ENCODE measurements around the gene PLEKHM3.

Gene PLEKHM3

DNA sequence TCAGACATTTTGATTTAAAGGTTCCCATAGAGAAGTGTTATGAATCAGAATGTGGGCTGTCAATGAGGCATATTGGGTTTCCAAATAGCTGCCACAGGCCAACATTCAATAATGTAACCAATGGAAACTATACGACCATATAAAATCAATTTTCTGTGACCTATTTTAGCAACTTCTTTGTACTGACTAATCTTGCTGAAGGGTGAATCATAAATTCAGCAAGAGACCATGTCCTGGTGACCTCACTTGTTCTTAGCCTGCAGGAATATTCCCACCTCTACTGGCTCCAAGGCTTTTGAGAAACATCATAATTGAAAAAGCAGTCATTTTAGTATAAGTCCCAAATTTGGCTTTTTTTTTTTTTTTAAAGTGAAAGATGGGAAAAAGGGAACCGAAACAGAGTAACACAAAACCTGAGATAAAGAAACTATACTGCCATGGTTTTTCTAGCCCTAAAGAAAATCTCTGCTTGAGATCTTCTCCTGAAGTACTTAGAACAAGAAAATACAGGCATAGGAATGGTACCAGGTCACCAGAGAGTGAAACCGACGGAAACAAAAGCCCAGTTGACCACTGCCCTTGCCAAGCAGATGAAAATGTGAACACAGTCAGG lies 32.1 kb downstream of the PLEKHM3 start:
- DNase-seq (ENCODE audit: low read depth in 2 of 2, low spot score in 1 of 2): no peak

DNA sequence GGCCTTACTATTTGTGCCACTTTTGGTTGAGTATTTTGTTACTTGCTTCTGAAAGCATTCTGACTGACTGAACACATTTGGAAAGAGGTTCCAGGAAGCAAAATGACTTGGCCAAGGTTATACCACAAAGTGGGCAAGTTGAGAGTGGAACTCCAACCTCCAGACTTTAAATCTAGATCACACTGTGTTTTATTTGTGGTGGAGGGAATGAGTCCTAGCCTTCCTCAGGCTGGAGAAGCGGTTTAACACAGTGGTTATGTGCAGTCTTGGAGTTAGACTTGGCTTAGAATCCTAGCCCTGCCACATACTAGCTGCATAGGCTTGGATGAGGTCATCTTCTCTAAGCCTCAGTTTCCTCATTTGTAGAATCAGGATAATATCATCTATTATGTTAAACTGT lies 33.4 kb downstream of the PLEKHM3 start:
- no peak for DNase-seq (ENCODE audit: low read depth in 2 of 2, low spot score in 1 of 2)

DNA sequence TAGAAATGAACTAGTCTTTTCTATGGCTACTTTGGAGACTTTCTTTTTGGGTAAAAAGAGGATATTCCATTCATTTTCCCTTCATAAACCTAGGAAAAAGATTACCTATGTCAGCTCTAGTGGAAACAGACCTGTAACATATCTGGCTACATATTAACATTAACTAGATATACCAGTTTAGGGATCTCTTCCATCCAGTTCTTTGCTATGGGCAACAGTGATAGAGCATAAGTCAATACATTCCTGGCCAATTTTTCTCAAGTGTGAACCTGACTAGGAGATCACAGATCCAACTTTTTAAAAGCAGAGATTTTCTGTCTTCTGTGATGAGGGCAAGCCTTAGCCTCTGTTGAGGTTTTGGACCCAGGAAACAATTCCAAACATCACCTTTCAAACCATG lies 34.5 kb downstream of the PLEKHM3 start:
- DNase-seq (ENCODE audit: low read depth in 2 of 2, low spot score in 1 of 2): no peak

DNA sequence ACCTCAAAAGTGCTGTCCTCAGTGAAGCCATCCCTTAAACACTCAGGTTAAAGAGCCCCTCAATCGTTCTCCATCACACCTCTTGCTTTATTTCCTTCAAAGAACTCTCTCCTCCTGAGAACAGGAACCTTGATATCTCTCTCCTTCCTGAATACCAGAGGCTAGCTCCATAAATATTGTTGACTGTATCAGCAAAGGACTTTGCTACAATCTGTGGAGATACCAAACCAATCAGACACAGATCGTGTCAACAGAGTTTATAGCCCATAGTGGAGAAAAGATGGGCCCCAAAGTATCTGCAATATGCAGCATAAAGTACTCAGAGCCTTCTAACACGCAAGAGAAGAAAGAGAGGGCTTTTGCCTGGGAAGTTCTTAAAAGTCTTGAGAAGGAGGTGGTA lies 36.4 kb downstream of the PLEKHM3 start:
- DNase-seq (ENCODE audit: low read depth in 2 of 2, low spot score in 1 of 2): no peak

DNA sequence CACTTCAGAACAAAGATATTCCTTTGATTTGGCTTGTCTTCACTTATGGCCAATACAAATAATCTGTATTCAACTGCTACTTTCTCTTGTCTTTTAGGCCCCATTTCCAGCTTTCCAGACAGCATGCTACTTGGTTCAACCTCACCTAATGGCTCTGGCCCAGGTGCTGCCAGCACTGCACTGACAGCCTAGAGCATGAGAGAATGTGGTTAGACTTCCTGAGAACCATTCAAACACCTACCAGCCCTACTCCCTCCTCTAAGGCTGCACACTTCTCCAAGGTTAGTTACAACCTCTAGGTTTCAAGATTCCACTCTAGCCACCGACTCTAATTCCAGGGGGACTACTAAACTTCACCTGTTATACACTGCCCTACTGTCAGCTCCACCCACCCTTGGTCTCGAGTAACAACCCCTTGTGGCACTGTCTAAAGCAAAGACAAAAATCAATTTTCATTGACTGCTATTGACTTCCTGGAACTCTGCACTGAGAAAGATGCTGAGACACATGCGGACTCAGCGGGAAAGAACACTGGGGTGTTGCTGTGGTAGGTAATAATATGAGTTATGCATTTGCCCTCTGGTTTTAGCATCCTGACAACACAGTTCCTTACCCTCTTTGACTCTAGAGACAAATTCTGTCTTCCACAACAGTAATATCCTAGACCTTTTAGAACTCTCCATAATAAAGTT lies 38.2 kb downstream of the PLEKHM3 start:
- no peak for DNase-seq (ENCODE audit: low read depth in 2 of 2, low spot score in 1 of 2)

DNA sequence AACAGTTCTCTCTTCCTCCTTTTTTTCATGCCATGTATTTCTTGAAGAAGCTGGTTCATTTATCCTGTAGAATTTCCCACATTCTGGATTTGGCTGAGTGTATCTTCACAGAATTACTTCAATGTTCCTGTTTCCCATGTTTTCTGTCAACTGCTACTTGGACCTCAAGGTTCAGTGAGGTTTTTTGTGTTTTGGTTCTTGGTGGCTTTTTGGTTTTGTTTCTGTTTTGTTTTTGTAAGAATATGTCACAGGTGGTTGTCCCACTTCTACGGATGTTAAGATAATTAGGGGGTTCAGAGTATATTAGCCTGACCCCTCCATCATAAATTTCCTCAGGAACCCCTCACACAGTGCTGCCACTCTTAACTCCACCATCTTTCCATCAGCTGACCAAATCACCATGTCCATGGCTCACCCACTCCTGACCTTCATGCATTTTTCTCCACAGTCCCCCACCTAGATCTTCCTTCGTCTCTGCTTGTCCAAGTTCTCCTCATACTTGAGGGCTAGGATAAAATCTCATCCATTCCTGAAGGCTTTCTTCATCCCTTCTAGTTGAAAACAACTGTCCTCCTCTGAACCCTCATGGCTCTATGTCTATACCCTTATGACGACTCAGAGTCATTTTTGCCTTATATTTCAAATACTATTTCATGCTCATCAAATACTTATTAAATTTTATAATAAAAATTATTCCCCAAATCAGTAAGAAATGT lies 40.4 kb downstream of the PLEKHM3 start:
- DNase-seq (ENCODE audit: low read depth in 2 of 2, low spot score in 1 of 2): no peak

DNA sequence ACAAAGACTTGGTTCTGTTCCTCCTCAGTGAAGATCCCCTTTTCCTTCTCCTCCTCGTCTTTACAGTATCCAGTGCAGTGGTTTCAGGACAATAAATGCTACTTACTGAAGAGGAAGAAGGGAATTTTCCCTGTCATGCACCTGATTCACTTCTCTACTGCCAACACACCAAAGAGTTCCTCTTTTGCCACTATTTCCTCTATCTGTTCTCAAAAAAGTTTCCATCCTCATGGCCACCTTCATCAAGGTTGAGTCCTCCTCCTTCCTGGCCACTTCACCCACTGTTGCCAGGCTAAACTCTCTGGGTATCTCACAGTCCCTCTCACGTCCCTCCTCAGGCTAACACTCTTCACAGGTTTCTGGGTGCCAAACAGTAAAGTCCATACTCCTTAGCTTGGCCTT lies 41.7 kb downstream of the PLEKHM3 start:
- DNase-seq (ENCODE audit: low read depth in 2 of 2, low spot score in 1 of 2): no peak

DNA sequence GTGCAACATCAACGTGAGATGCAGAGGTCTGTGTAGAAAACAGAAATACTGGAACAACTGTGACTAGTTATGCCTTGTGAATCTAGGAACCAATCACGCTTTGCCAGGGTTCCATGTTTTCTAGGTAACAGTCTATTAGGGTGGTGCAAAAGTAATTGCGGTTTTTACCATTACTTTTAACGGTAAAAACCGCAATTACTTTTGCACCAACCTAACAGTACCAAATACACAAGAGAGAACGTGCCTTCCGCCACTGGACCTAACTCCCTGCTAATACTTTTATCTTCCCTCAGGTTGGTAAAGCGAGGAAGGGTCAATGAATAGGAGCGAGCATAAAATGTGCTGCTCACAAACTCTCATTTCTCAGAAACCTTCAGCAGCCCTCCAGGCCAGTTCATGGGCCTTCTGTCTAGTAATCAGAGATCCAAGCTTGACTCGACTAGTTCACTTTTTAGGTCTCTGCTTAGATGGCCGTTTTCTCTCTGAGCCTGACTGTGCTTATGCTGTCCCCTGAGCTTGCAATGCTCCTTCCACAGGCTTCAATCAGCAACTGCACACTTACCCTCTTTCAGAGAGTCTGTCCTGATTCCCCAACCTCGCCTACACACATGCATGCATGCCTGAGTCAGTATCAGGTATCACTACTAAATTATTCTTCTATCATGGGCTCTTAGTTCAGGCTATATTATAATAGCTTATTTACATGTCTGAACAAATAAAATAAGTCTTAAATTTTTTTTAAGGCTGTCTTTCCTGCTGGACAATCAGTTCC lies 47.0 kb downstream of the PLEKHM3 start:
- DNase-seq (ENCODE audit: low read depth in 2 of 2, low spot score in 1 of 2): no peak

DNA sequence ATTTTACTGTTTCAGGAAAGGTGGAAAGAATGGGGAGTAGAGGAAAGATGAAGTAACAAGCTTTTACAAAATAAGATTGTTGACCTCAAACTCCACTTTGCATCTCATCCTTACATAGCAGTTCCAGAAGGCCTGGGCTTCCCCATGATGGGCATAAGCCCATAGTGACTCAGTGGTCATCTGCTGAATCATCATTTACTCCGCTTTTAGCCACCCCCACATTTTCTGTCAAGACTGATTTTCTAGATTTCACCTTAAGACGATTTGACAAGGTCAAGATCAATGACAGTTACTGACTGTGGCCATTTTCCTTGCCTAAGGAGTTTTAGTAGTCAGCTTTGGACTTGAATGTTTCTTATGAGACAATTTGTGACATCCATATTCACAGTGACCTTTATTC lies 49.4 kb downstream of the PLEKHM3 start:
- DNase-seq (ENCODE audit: low read depth in 2 of 2, low spot score in 1 of 2): no peak

DNA sequence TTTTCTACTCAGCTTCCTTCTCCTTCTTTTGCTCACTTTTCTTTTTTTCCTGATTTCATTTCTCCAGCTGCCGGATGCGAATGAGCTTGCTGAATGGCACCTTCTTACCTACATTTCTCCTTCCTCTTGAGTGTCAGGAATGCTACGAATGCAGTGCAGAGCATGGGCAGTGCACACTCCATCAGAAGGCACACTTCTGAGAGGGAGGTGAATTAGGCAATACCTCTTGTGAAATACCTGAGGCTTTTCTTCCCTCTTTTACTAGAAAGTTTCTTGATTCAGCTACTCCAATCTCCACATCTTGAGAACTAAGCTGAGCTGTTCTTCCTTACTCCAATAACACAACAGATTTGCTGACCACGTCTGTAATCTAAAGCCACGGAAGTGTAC lies 51.1 kb downstream of the PLEKHM3 start:
- DNase-seq (ENCODE audit: low read depth in 2 of 2, low spot score in 1 of 2): no peak

DNA sequence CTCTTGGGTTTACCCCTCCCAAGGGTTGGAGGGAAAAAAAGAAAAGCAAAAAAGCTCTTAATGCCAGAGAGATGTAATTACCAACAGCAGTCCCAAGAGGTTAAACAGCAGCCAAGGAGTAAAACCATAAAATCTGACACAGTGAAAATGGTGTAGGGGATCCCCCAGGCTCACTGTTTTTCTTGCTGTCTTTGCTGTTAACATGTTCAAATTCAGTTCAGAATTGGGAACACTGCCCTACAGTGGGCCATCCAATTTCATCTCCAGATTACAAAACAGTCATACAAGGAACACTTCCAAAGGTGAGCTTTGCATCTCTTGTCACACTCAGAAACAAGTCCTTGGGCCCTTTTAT lies 54.5 kb downstream of the PLEKHM3 start:
- DNase-seq (ENCODE audit: low read depth in 2 of 2, low spot score in 1 of 2): no peak

DNA sequence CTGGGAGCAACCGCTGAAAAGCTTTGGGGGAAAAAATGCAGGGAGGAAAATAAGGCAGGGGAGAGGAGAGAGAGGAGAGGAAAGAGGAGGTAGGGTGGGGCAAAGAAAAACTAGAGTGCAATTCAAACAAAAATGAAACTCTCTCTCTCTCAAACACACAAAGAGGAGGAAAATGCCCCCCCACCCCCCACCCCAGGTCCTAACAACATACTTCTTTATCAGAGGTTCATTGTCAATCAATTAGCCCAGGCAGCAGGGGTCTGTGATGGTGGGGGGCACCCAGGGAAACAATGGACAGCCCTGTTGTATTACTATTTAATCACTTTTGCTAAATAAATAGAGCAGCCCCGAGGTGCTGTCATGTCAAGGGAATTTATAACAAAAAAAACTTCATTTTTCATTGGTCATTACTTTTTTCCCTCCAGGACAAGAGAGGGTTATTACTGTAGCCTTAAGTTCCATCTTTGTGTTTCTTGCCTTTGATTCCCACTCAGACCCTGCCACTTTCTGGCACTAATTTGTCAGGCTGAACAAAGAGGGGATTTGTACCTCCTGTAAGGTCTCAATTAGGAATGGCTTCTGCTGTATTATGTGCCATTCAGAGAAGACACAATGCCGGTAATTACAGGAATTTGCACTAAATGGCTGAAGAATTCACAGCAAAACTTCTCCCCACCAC lies 55.0 kb downstream of the PLEKHM3 start:
- DNase-seq (ENCODE audit: low read depth in 2 of 2, low spot score in 1 of 2): no peak

DNA sequence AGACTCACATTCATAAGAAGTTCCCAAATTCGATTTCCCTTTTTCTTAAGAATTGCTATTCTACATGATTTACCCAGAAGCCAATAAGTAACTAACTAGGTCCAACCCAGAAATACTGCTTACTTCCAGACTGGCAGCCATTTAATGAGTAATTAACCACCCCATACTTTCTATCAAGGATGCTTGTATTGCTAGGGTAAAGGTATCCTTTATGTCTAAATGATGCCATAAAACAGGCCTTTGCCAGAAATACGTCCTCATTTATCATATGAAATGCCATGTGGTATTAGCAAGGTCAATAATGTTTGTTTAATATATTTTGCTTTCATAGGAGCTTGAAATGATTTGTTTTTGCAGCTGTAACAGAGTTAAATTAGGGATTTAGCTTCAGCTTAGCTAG lies 56.1 kb downstream of the PLEKHM3 start:
- DNase-seq (ENCODE audit: low read depth in 2 of 2, low spot score in 1 of 2): no peak

DNA sequence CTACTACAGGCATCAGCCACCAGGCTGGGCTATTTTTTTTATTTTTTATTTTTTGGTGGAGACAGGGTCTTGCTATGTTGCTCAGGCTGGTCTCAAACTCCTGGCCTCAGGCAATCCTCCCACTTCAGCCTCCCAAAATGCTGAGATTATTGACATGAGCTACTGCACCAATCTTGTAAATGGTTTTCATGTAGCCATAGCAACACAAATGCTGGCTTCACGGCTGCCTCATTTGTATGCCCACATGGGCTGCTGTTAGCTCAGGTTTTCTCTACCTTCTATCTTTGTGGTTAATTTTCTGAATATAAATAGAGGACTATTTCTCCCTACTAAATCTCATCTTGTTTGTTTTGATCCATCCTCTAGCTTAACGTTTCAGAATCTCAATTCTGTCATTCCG lies 58.2 kb downstream of the PLEKHM3 start:
- no peak for DNase-seq (ENCODE audit: low read depth in 2 of 2, low spot score in 1 of 2)

DNA sequence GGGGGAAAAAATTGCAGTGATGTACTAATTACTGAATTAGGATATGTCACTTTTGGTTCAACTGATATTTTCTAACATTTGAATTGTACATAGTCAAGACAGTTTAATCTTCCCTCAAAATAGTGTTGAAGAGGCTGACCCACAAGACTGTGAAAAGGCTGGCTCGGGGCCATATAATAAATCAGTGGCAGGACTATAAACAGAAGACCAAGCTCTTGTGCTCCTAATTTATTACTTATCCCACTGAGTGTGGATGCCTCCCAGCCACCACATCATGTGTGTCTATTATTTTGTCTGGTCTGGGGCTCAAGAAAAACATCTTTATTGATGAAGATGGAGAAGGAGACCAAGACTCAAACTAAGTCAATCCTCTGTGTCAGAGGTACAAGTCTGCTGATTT lies 64.4 kb downstream of the PLEKHM3 start:
- DNase-seq (ENCODE audit: low read depth in 2 of 2, low spot score in 1 of 2): no peak

DNA sequence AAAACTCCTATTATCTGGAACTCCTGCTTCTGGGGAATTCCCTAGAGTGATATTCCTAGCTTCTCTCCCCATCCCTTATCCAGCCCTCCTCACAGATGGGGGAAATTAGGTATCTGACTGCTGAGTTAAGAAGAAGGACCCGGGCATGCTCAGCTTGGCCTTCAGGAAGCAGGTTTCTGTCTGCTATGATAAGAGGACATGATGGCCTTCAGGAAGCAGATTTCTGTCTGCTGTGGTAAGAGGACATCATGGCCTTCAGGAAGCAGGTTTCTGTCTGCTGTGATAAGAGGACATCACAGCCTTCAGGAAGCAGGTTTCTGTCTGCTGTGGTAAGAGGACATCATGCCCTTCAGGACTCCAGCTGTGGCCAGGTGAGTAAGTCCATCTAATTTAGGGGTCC lies 65.2 kb downstream of the PLEKHM3 start:
- DNase-seq (ENCODE audit: low read depth in 2 of 2, low spot score in 1 of 2): no peak

DNA sequence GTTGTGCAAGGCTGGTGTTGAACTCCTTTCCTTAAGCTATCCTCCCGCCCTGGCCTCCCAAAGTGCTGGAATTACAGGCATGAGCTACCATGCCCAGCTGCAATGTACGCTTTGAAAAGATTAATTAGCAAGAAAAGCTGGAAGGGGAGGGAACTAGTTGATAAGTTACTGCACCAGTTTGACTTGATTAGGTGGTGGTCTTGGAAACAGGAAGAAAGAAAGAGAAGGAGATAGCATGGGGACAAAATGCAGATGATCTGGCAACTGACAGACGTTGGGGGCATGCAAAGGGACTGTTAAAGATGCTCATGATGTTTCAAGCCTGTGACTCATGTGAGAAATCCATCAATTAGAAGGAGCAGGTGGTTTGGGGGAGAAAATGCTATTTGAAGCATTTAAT lies 68.6 kb downstream of the PLEKHM3 start:
- no peak for DNase-seq (ENCODE audit: low read depth in 2 of 2, low spot score in 1 of 2)

DNA sequence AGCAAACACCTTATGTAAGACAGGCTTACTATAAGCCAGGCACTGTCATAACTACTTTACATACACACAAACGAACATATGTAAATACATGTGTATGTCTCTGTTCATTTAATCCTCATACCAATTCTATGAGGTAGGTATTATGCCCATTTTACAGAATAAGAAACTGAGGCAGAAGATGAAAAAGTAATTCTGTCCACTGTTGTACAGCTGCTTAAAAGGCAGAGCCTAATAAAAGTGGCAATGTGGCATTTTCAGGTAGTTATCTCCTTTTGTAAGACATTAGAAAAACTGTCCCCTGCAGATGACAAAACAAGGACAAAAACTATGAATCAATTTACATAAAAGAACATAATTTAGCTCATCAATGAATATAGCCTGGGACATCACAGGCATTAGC lies 69.9 kb downstream of the PLEKHM3 start:
- no peak for DNase-seq (ENCODE audit: low read depth in 2 of 2, low spot score in 1 of 2)

DNA sequence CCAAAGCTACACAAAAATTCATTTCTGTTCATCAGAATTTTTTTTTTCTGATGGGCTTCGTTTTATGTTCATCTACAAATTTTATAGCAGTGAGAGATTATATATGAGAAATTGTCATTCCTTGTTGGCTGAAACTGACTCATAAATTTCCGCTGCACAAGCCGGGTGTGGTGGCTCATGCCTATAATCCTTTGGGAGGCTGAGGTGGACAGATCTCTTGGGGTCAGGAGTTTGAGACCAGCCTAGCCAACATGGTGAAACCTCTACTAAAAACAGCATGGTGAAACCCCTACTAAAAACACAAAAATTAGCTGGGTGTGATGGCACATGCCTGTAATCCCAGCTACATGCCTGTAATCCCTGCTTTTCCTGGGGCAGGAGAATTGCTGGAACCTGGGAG lies 72.0 kb downstream of the PLEKHM3 start:
- no peak for DNase-seq (ENCODE audit: low read depth in 2 of 2, low spot score in 1 of 2)

DNA sequence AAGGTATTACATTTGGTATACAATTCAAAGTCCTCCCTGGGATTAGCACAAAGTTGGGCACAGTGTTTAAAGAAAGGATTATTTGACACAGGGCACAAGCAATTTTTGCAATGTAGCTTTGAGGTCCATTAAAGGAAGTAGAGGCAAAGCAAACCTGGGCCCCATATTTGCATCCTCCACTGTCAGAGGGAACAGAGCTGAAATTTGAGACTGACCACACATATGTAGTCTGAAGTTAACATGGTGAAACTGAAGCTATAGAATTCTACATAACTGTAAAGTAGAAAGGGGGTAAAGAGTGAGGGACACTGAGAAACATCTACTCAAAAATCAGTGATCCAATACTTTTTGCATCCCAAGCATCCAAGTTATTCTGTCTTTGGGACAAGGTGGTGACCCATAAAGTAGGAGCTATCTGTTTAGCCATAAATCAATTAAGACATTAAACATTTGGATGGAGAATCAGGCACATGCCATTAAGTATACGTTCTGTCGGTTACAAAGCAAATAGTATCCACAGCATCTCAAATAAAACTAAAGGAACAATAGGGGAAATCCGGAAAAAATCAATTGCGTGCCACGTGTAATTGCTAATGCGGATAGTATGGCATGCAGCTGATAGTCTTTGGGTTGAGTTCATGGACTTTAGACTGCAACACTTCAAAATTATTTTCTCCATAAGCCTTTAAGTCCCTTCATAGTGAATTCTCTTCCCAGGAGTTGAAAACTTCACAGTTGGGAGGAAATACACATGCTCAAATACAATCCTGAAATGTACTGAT lies 72.6 kb downstream of the PLEKHM3 start:
- DNase-seq (ENCODE audit: low read depth in 2 of 2, low spot score in 1 of 2): no peak

Data from stimulated activated CD8-positive, alpha-beta memory T cell treated with anti-CD3 and anti-CD28 coated beads, Interleukin-4, amount 100 ng/mL, for 1 hour (primary cell).